ENCODE data around the gene STARD3. TPM values are rescaled to one million over a fixed set of nuclear protein-coding genes. Genes with fewer than 3 reads are reported as not detected.

STARD3 gene
- total and polyA plus RNA-seq, 2 of the 13 experiments (the other 11 are each of a cell fraction or from before 2014, with no cell fraction given) = 34.6 to 100 TPM

GRCh38 chr17:39687101-39687545 is 50.2 kb downstream of the STARD3 start (continued):
- TF ChIP-seq, protein P1, sequence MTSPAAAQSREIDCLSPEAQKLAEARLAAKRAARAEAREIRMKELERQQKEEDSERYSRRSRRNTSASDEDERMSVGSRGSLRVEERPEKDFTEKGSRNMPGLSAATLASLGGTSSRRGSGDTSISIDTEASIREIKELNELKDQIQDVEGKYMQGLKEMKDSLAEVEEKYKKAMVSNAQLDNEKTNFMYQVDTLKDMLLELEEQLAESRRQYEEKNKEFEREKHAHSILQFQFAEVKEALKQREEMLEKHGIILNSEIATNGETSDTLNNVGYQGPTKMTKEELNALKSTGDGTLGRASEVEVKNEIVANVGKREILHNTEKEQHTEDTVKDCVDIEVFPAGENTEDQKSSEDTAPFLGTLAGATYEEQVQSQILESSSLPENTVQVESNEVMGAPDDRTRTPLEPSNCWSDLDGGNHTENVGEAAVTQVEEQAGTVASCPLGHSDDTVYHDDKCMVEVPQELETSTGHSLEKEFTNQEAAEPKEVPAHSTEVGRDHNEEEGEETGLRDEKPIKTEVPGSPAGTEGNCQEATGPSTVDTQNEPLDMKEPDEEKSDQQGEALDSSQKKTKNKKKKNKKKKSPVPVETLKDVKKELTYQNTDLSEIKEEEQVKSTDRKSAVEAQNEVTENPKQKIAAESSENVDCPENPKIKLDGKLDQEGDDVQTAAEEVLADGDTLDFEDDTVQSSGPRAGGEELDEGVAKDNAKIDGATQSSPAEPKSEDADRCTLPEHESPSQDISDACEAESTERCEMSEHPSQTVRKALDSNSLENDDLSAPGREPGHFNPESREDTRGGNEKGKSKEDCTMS (CRISPR knock-in tag; conservative IDR thresholded peaks at IDR 0.05) = no peak
- TF ChIP-seq DMAP1 (CRISPR knock-in tag; IDR thresholded peaks at IDR 0.05) (no peak), ZKSCAN5 (CRISPR knock-in tag; IDR thresholded peaks at IDR 0.05) (no peak), FOXO4 (CRISPR knock-in tag; conservative IDR thresholded peaks at IDR 0.05) (no peak), MYC (CRISPR knock-in tag; IDR thresholded peaks at IDR 0.05; ENCODE audit: borderline replicate concordance) (no peak), BRCA1 (CRISPR knock-in tag; IDR thresholded peaks at IDR 0.05) (no peak), RARG (CRISPR knock-in tag; IDR thresholded peaks at IDR 0.05; ENCODE audit: low read depth) (no peak), FIP1L1 (IDR thresholded peaks at IDR 0.05; ENCODE audit: borderline replicate concordance, insufficient read depth, low read depth, low read length) (no peak), JARID2 (CRISPR knock-in tag; IDR thresholded peaks at IDR 0.05; ENCODE audit: insufficient replicate concordance) (peak; percentile 36), ZNF431 (CRISPR knock-in tag; IDR thresholded peaks at IDR 0.05; ENCODE audit: borderline replicate concordance, low read depth) (0 out of 2 replicates have a peak, but pooled peaks have one; percentile 51), RBM22 (optimal IDR thresholded peaks at IDR 0.05; ENCODE audit: low read length) (no peak), MAFG (CRISPR knock-in tag; IDR thresholded peaks at IDR 0.05) (no peak), GLI4 (CRISPR knock-in tag; IDR thresholded peaks at IDR 0.05; ENCODE audit: borderline replicate concordance) (no peak), MXD3 (CRISPR knock-in tag; IDR thresholded peaks at IDR 0.05) (no peak), CCDC6 (CRISPR knock-in tag; IDR thresholded peaks at IDR 0.05) (no peak), SRSF4 (IDR thresholded peaks at IDR 0.05; ENCODE audit: low read depth, low read length, poor library complexity, severe bottlenecking) (no peak), ETS1 (CRISPR knock-in tag; IDR thresholded peaks at IDR 0.05) (0 out of 2 replicates have a peak, but pooled peaks have one; percentile 10), DDIT3 (CRISPR knock-in tag; IDR thresholded peaks at IDR 0.05) (no peak), SP5 (CRISPR knock-in tag; IDR thresholded peaks at IDR 0.05; ENCODE audit: borderline replicate concordance, low read depth) (no peak; the same call in 1 of the 2 replicates), ZC3H4 (CRISPR knock-in tag; IDR thresholded peaks at IDR 0.05; ENCODE audit: borderline replicate concordance) (no peak), MXD4 (CRISPR knock-in tag; IDR thresholded peaks at IDR 0.05) (no peak)
- TF ChIP-seq, protein P2, sequence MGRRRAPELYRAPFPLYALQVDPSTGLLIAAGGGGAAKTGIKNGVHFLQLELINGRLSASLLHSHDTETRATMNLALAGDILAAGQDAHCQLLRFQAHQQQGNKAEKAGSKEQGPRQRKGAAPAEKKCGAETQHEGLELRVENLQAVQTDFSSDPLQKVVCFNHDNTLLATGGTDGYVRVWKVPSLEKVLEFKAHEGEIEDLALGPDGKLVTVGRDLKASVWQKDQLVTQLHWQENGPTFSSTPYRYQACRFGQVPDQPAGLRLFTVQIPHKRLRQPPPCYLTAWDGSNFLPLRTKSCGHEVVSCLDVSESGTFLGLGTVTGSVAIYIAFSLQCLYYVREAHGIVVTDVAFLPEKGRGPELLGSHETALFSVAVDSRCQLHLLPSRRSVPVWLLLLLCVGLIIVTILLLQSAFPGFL (CRISPR knock-in tag; IDR thresholded peaks at IDR 0.05) = no peak
- TF ChIP-seq, protein P3, sequence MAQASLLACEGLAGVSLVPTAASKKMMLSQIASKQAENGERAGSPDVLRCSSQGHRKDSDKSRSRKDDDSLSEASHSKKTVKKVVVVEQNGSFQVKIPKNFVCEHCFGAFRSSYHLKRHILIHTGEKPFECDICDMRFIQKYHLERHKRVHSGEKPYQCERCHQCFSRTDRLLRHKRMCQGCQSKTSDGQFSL (CRISPR knock-in tag; IDR thresholded peaks at IDR 0.05) = no peak

All from HepG2 (cell line).